ENCODE measurements around the gene GPC6. TPM values are rescaled to one million over a fixed set of nuclear protein-coding genes. Genes with fewer than 3 reads are reported as not detected.

GPC6 gene
- total and polyA plus RNA-seq, 2 donors (not counting 3 experiments of a cell fraction or from before 2014, with no cell fraction given), result 0.01 TPM; not detected in 1

- BruUV-seq (replicated peaks), result no TSS peak
- FAIRE-seq, result no peak
- Histone ChIP-seq H2AFZ (ENCODE audit: low read depth, low read length) (no peak overlapping the region), H4K20me1 (replicated peaks; ENCODE audit: control insufficient read depth, extremely low read depth, insufficient read depth, low read length) (no peaks in the 10 kb centered on the region), H3K36me3 (ENCODE audit: control insufficient read depth in 2 of 2, extremely low read depth in 1 of 2, insufficient read depth in 2 of 2, low read length in 2 of 2) (no peaks in the 10 kb centered on the region), H3K27me3 (ENCODE audit: control insufficient read depth in 2 of 2, insufficient read depth in 2 of 2, low read length in 2 of 2) (no peaks in the 10 kb centered on the region), H3K4me2 (ENCODE audit: insufficient read depth, low read length) (no peak overlapping the region), H3K27ac (ENCODE audit: insufficient read depth, low read depth, low read length) (no peak overlapping the region), H3K9me1 (replicated peaks; ENCODE audit: control insufficient read depth, extremely low read depth, insufficient read depth, low read length) (no peaks in the 10 kb centered on the region), H3K9ac (replicated peaks; ENCODE audit: extremely low read depth, insufficient read depth, low read length) (no peak overlapping the region), H3K9me3 (replicated peaks; ENCODE audit: control insufficient read depth, insufficient read depth, low read length) (no peaks in the 10 kb centered on the region), H3K4me3 (replicated peaks in 1 of 3; ENCODE audit: insufficient read depth in 1 of 3, low read depth in 1 of 3, low read length in 3 of 3) (no peak overlapping the region), H3K79me2 (ENCODE audit: control insufficient read depth, insufficient read depth, low read length) (no peaks in the 10 kb centered on the region), H3K4me1 (ENCODE audit: control insufficient read depth, extremely low read depth, insufficient read depth, low read length) (no peaks in the 10 kb centered on the region)
- ChIA-PET POLR2A (no interaction called here), CTCF (no interaction called here)
- intact Hi-C loops (cut with micrococcal nuclease), result no loop called here
- DNase-seq (ENCODE audit: low read depth, low spot score), result no peak
- dilution Hi-C loops (cut with MboI; ENCODE audit: extremely low pct_ligation_motif_present, low sequenced_read_pairs), result no loop called here
- TF ChIP-seq MYC (IDR thresholded peaks at IDR 0.05; ENCODE audit: low read depth, low read length) (no peak), MAX (IDR thresholded peaks at IDR 0.05; ENCODE audit: insufficient read depth, insufficient read length) (no peak), EZH2 (IDR thresholded peaks at IDR 0.05; ENCODE audit: borderline replicate concordance, low read depth, low read length, severe bottlenecking) (no peak), FOS (IDR thresholded peaks at IDR 0.05; ENCODE audit: borderline replicate concordance, insufficient read depth, low read length) (no peak), POLR2AphosphoS5 (IDR thresholded peaks at IDR 0.05; ENCODE audit: insufficient read depth, low read depth, low read length) (no peak), CTCF (IDR thresholded peaks at IDR 0.05; ENCODE audit: extremely low read depth in 1 of 2, insufficient read depth in 1 of 2, low read depth in 1 of 2, low read length in 2 of 2) (no peak), JUN (IDR thresholded peaks at IDR 0.05; ENCODE audit: borderline replicate concordance, insufficient read depth, insufficient read length, low read depth) (no peak), GATA2 (IDR thresholded peaks at IDR 0.05; ENCODE audit: insufficient read depth, insufficient read length, low read depth, low read length) (no peak), POLR2A (IDR thresholded peaks at IDR 0.05; ENCODE audit: low read depth, low read length) (no peak)
These were observed 1181.9 kb downstream of the GPC6 start for GRCh38 chr13:94408314-94409036.

Data from endothelial cell of umbilical vein (primary cell).